HG02970 (cell line): ENCODE results near the gene MARCHF3.
"Not testable (repeated sequence)": the region's sequence is repeated elsewhere in the genome, so short reads cannot be mapped to it uniquely, and the experiment has no call there.

Experiments
- ATAC-seq: cut with Tn5 transposase; IDR thresholded peaks from one replicate; pipeline ENCODE4 v1.9.1; 2021; ENCODE audit warnings: mild to moderate bottlenecking, moderate library complexity, moderate number of reproducible peaks; ENCODE audit not compliant: unreplicated experiment, low FRiP score

MARCHF3 gene

DNA sequence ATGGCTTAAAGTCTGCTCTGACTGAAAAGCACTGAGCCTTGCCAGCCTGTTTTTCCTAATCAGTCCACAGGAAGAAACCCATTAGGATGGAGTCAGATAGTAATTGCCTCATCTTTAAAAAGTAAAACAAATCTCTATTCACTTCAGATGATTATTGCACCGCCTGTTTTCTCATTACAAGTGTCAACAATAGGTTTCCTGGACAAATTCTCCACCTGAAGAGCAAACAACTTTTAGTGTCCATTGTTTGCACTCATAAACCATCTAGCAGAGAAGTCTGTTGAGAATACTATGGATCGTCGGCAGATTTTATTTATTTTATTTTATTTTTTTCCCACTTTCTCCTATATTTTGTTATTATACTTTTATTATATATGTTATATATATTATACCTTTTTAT is 22.7 kb upstream of the MARCHF3 start:
- no peak for ATAC-seq

DNA sequence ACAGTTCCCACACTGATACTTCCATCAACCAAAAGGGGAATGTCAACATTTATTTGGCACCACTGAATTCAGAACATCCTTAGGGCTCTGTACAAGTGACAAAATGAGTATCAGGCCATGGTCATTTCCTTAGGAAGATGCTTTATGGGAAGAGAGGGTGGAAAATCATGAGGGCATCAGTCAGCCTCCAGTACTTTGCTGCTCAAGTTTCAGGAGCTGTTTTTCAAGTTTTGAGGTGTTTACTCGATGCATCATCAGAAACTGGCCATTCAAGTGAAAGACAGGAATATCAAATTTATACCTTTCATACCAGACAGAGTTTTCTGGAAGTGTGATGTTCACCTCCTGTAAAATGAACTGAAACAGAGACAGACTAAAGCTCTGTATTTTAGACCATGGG is 21.2 kb upstream of the MARCHF3 start:
- ATAC-seq, result no peak

DNA sequence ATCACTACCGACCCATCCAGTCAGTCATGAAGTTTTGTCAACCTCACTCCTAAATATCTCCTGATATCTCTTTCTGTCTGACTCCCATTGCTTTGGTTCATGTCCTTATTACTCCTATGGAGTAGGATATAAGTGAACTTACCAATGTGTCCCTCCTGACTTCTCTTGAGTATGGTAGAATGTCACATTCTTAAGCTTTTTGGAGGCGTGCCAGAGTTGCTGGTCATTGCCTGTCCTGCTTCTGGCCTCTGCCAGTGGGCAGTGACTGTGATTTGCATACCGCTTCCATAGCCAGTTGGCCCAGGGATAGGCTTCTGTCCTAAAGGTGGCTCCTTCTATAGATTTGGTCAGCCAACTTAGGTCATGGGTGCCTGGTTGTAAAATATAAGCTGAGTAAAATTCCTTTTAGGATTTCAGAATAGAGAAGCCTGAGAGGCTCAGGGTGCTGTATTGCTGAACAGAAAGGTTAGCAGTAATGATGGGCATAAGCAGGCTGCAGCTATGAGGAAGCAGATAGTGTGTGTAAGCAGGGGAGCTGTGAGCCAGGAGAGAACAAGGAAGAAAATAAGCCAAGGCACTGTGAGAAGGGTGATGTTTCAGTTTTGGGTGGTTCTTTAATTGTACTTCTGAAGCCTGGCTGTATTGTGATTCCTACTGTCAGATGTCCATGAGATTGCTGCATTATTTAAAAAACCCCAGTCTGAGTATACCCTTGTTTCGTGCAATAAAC is 16.1 kb upstream of the MARCHF3 start:
- no peak for ATAC-seq

DNA sequence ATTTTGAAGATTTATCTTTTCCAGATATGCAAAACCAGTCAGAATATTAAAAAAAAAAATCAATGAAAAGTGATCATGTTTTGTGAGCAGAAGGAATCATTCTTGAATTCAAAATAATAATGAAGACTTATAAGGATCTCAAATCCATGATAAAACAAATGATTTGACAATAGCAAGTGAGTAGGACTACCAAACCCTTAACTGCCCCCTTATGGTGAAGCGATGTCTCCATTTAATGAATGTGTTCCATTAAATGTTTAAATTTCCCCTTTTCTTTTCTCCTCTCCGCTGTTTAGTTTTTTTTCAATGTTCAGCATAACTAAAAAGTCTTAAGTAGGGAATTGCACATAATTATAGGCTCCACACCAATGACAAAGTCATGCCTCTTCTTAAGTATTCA is 12.2 kb upstream of the MARCHF3 start:
- ATAC-seq, result no peak

DNA sequence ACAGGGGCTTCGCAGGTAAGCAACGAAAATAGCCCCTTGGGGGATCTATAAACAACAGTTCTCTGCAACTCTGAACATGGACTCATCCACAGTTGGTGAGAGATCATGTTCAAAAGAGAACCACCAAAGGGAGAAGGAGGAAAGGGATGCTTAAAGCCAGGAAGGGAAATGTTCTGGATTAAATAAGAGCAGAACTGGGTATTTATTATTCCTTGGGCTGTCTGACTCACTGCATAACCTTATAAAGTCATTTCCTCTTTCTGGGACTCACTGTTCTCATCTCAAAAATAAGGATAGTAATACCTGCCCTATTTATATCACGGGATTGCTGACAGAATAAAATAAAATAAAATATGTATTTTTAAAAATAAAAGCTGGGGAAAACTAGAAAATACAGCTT is 11.2 kb upstream of the MARCHF3 start:
- ATAC-seq, result no peak

DNA sequence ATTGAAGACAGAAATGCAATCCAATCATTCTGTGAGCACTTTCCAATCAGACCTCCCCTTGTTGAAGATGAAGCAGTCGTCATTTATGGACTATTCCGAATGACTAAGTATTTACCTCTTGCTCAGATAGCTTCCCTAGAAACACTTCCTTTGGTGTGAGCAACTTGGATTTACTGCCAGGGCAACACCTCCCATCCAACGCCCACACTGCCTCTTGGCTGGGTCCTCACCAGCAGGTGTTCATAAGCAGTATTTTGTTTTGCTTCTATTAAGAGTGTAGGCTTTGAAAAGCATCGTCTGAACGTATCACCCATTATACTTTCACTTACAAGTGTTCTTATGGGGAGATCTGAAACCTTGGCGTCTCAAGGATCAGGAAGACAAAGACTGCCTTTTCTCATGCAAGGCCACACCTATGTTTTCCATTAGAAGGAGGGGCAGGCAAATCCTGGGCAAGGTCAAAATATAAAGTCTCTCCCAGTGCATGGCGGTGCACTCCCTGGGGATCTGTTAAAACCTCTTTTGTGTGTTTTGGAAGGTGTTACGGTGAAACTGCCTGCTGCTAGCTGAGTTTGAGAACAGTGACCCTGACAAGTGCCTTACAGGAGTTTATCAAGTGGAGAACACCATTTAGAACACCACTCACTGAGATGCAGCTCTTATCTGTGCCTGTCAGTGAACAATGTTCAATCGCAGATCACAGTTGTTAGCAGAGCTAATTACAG is 10.6 kb upstream of the MARCHF3 start:
- no peak for ATAC-seq

DNA sequence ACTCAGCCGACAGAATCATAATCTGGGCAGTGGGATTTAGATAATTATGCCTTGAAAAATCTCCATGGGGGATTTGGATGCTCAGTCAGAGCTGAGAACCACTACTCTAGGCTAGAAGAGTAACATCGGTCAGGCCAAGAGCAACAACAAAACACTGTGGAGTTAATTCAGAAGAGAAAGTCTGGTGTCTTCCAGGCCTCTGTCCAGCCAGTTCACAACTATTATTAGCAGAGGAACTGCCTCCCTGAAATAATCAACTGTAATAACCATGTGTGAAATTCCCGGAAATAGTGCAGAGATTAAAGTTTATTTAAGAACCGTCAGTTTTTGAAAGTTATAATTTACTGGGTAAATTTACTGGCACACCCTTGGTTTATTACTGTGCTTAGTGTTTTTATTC is 8.2 kb upstream of the MARCHF3 start:
- no peak for ATAC-seq

DNA sequence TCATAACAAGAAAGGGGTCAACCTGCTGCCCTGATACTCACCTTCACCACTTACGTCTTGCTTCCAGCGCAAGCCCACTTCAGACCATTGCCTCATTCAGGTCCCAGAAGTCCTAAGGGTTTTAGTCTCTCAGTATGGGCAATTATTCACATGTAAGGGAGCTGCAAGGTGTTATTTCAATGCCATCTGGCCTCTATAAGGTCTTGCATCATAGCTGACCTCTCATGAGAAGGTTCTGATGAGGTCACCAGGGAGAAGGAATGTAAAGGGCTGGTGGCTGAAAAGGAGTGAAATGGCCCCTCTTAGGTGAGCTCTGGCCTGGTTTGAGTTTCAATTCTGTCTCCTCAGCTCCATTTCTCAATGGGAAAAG is 1.5 kb upstream of the MARCHF3 start:
- no peak for ATAC-seq

DNA sequence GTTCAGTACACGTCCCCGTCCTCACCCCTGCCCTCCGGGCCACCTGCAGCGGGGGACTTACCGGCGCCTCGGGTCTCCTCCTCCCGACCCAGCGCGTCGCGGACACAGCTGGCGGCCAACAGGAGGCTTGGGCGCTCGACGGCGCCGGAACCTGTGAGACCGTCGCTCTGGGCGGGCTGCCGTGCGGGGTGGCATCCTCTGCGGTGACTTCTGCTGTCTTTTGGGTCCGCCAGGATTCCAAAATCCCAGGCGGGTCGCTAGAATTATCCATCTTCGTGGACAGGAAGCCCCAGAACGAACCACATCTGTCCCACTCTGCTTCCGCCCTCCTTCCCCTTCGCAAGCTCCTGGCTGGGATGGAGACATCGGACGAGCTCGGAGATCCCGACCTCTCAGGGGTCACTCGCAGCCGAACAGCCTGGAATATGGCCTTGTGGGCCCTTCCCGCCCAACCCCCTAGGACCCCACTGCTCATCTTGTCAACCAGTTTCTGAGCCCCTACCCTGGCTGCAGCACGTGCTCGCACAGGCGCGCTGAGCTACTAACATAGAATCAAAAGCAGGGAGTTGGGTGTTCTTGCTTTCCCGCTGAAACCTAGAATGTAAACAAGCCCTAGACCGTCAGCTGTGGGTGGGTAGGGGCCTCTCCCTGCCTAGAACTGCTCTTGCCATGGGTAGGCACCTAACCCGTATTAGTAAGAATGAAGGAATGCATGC is 947 bp upstream of the MARCHF3 start:
- peak; percentile 15 for ATAC-seq

DNA sequence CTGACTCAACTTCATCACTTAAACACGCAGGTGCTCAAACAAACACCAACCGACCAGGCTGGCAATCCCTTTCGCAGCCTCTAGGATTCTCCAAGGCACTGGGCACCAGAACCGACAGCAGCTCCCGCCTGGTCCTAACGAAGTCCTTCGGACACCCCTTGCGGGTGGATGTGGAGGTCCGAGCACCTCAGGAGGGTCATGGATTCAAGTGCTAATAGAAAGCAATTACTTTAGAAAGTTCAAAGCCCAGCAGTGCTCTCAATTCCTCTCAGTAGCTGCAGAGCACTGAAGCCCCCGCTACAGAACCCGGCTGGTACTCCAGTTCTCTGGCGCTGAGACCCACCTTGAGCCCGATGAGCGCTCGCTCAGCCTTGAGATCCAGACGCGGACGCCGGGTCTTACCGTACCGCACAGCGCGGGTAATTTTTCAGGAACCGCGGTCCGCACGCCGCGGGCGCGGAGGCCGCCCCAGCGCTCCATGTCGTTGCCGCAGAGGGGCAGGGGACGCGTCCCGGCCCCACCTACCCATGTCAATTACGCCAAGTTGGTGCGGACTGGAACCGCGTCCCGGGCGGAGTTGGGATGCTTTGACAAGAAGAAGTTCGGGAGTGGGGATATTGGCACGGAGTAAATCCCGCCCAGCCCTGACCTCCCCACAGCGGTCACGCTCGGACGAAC is 638 bp downstream of the MARCHF3 start:
- ATAC-seq, result peak; percentile 0

DNA sequence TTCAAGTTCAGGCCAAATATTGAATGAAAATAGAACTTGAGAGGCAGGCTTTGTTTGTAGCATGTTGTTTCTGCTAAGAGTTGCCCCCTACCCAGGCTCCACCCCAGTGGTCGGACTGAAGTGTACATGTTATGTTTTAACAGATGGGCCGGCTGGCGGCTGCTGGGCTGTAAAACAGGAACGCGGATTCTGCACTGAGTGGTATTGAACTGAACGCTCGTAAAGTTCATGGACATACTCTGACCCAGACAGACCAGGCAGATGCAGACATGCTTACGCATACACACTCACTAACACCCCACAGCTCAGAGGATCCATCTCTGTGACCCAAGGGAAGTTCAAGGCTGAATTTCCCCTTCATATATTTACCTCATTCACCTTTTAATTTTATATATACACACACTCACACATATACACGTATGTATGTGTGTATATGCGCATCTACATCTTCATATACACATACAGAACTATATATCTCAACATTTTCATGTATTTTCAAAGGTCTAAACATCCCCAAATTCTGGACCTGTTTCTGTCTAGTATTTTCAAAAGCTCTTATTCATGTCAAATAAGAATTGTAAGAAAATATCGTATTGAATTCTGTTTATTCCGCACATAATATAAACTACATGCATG is 1.4 kb downstream of the MARCHF3 start:
- no peak for ATAC-seq

DNA sequence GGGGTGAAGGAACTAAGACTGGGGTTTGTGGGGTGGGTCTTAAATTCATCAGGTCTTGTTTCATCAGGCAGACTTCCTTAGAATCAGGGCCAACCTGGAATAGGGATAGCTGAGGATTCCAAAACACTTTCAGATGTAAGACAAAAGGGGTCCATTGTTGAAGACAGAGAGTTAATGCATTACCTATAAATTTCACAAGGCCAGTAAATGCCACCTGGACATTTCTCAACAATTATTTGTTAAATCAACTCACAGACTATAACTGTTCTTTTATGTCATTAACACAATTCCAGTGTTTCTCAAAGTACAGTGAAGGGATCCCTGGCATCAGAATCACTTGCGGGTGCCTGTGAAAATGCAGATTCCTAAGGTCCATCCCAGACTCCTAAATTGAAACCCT is 2.8 kb downstream of the MARCHF3 start:
- ATAC-seq, result no peak

DNA sequence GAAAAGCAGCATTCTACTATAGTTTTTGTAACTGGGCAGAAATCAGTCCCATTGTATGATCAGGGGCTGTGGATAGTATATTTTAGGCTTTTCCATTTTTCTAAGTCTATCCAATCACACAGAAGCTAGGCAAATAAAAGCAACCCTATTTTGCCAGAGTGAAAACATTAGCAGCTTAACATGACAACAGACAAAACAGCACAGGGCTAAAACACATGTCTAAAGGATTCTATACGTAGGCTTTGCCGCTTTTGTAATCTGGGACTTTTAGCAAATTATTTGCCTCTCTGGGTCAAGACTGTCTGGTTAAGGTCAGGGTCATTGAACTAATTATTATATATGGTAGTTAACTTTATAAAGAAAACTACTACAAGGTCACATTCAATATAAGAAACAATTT is 4.2 kb downstream of the MARCHF3 start:
- no peak for ATAC-seq

DNA sequence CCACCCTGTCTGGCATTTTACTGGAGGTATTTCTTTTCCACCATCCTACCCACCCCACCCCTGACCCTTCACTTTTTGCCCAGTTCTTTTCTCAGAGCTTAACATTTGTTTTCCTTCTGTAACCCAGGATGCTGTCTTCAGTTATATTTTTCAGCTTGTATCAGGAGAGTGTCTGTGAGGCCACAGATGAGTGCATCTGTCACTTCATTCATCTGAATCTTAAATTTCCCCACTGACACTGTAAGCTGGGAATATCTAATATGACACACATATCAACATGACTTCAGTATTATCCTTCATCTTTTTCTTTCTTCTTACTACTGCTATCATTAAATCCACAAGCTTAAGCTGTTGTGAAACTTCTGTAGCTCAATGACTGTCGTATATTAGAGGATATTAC is 4.9 kb downstream of the MARCHF3 start:
- no peak for ATAC-seq

DNA sequence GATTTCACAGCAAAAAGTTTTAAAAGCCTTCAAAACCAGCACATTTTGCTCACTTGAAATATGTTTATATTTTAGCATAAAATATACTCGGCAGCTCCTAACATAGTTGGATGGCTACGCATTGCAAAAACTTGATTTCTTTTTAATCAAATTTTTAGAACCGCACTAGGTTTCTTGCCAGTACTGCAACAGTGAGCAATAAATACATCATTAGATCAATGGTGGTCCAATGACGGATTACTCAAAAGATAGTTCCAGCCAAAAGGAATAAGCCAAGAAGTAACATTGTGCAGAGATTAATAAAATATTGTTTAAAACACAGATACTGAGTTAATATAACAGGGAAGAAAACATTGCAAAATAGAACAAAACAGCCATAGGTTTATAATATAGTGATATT is 5.5 kb downstream of the MARCHF3 start:
- no peak for ATAC-seq

DNA sequence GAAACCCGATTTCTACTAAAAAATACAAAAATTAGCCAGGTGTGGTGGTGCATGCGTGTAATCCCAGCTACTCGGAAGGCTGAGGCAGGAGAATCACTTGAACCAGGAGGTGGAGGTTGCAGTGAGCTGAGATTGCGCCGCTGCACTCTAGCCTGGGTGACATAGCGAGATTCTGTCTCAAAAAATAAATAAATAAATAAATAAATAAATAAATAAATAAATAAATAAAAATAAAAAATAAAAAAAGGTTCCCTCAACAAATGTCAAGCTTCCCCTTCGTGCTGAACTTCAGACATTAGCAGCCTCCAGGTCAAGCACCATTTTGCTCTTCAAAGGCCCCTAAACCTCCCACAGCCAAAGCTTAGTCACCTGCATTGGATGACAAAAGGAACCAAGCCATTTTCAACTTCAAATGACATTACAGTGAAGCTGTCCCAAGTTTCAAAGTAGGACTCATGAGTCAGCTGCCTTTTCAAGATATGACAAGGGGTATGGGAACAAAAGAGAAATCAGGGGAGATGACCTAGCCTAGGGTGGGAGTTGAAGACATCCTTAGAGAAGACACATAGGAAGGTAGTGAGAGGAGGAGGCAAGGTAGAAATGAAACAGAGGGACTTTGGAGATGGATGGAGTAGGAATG is 6.7 kb downstream of the MARCHF3 start:
- not testable (repeated sequence) for ATAC-seq

DNA sequence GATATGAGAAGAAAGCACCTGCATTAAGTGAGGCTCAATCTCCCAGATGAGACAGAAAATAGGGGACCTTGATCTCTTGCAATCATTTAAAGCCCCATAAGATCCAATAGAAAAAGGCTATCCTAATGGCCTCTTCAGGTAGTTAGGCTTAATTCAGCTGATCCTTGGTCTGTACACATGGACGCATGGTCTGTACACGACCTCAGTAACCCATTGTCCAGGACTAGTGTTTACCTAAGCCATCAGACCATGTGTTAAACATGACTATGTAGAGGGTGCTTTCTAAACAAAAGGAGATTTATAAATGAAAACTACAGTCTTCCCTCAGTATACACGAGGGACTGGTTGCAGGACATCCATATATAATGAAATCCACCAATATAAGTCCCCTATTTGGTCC is 7.5 kb downstream of the MARCHF3 start:
- no peak for ATAC-seq

DNA sequence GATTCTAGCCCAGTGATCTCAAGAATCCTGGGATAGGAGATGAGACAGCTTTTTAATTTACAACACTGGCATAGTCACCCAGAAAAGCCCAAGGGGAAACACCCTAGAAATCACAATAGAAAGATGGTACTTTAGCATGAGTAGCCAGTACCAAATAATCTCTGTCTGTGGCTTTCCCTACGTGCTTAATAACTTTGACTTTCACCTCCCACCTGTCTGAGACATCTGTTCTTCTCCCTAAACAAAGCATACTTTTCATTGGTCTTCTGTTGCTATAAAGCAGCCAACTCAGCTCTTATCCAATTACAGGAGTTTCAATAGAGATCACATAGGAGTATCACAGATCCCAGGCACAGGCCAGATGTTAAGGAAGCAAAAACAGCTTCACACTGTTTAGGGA is 10.4 kb downstream of the MARCHF3 start:
- ATAC-seq, result no peak

DNA sequence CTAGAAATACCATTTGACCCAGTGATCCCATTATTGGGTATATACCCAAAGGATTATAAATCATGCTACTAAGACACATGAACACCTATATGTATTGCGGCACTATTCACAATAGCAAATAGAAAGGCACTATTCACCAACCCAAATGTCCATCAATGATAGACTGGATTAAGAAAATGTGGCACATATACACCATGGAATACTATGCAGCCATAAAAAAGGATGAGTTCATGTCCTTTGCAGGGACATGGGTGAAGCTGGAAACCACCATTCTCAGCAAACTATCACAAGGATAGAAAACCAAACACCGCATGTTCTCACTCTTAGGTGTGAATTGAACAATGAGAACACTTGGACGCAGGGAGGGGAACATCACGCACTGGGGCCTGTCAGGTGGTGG is 13.6 kb downstream of the MARCHF3 start:
- ATAC-seq, result not testable (repeated sequence)

DNA sequence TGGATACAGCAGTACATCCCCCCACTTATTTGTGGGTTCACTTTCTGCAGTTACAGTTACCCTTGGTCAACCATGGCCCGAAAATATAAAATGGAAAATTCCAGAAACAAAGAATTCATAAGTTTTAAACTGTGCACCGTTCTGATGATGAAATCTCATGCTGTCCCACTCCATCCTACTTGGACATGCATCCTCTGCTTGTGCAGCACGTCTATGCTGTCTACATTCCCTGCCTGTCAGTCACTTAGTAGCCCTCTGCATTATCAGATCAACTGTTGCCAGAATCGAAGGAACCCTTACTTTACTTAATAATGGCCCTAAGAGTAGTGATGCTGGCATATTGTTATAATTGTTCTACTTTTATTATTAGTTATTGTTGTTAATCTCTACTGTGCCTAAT is 14.6 kb downstream of the MARCHF3 start:
- no peak for ATAC-seq
